Measurements from ENCODE around the gene GAB1. TPM values are rescaled to one million over a fixed set of nuclear protein-coding genes. Genes with fewer than 3 reads are reported as not detected.

Gene GAB1
- polyA plus RNA-seq, 3 donors from 2014 or later, result 1.9 to 2.9 TPM; not detected in 1

GRCh38 chr4:143311924-143312323, 24.8 kb upstream of the GAB1 start:
- H3K4me1 Mint-ChIP-seq, result no peaks in the 10 kb centered on the region
- no peak overlapping the region for H3K4me3 Mint-ChIP-seq
- no peaks in the 10 kb centered on the region for H3K36me3 Mint-ChIP-seq
- H3K27ac Mint-ChIP-seq, result no peak overlapping the region
- no peaks in the 10 kb centered on the region for H3K9me3 Mint-ChIP-seq
- DNase-seq, result no peak
- peaks cover 0 to 5% (median 0%) of the 10 kb centered on the region in 3 donors for H3K27me3 Mint-ChIP-seq (ENCODE audit: low read depth in 3 of 3)

- no peaks in the 10 kb centered on the region for H3K36me3 Mint-ChIP-seq
- no peak overlapping the region for H3K4me3 Mint-ChIP-seq
- H3K4me1 Mint-ChIP-seq, result no peaks in the 10 kb centered on the region
- no peaks in the 10 kb centered on the region for H3K9me3 Mint-ChIP-seq
- DNase-seq, result no peak
- no peak overlapping the region for H3K27ac Mint-ChIP-seq
- peaks cover 0 to 3% (median 3%) of the 10 kb centered on the region in 3 donors for H3K27me3 Mint-ChIP-seq (ENCODE audit: low read depth in 3 of 3)
Observed at GRCh38 chr4:143313521-143313920, 23.2 kb upstream of the GAB1 start.

- Mint-ChIP-seq H3K4me3 (no peak overlapping the region), H3K36me3 (no peaks in the 10 kb centered on the region), H3K9me3 (no peaks in the 10 kb centered on the region), H3K27me3 (ENCODE audit: low read depth in 3 of 3) (peaks cover 0 to 3% (median 3%) of the 10 kb centered on the region in 3 donors), H3K4me1 (no peaks in the 10 kb centered on the region), H3K27ac (no peak overlapping the region)
- DNase-seq, result no peak
Observed at GRCh38 chr4:143313996-143314395, 22.7 kb upstream of the GAB1 start.

GRCh38 chr4:143320113-143320512, 16.6 kb upstream of the GAB1 start:
- Mint-ChIP-seq H3K4me1 (no peaks in the 10 kb centered on the region), H3K9me3 (peaks cover 0 to 2% (median 0%) of the 10 kb centered on the region in 6 donors), H3K27ac (no peak overlapping the region), H3K4me3 (no peak overlapping the region), H3K36me3 (no peaks in the 10 kb centered on the region), H3K27me3 (ENCODE audit: low read depth in 3 of 3) (peaks cover 0 to 7% (median 2%) of the 10 kb centered on the region in 3 donors)
- DNase-seq, result no peak

- Mint-ChIP-seq H3K36me3 (peaks cover 0 to 4% (median 0%) of the 10 kb centered on the region in 3 donors), H3K27me3 (ENCODE audit: low read depth in 3 of 3) (peaks cover 2 to 6% (median 4%) of the 10 kb centered on the region in 3 donors), H3K9me3 (peaks cover 0 to 4% (median 0%) of the 10 kb centered on the region in 6 donors), H3K27ac (no peak overlapping the region), H3K4me1 (no peaks in the 10 kb centered on the region), H3K4me3 (no peak overlapping the region)
- no peak for DNase-seq
Observed at GRCh38 chr4:143326735-143327134, 9.9 kb upstream of the GAB1 start.

GRCh38 chr4:143329985-143330384, 6.7 kb upstream of the GAB1 start:
- H3K4me3 Mint-ChIP-seq, result no peak overlapping the region

GRCh38 chr4:143335979-143336780, 496 bp upstream of the GAB1 start:
- Mint-ChIP-seq H3K27ac (peak overlapping the region in 4 of 6 donors; percentile 53 to 81 (median 66)), H3K27me3 (ENCODE audit: low read depth in 3 of 3) (peaks cover 0 to 15% (median 12%) of the 10 kb centered on the region in 3 donors), H3K36me3 (no peaks in the 10 kb centered on the region), H3K9me3 (no peaks in the 10 kb centered on the region), H3K4me3 (peak overlapping the region; percentile 83 to 98 (median 91)), H3K4me1 (peaks cover 10 to 24% of the 10 kb centered on the region in 2 donors)
- peak; percentile 39 to 57 (median 53) for DNase-seq

More at GRCh38 chr4:143329985-143330384, 6.7 kb upstream of the GAB1 start:
- peaks cover 0 to 4% (median 0%) of the 10 kb centered on the region in 3 donors for H3K36me3 Mint-ChIP-seq
- peaks cover 0 to 1% (median 0%) of the 10 kb centered on the region in 6 donors for H3K9me3 Mint-ChIP-seq
- no peak overlapping the region for H3K27ac Mint-ChIP-seq
- H3K27me3 Mint-ChIP-seq (ENCODE audit: low read depth in 3 of 3), result peaks cover 3 to 10% (median 4%) of the 10 kb centered on the region in 3 donors
- H3K4me1 Mint-ChIP-seq, result no peaks in the 10 kb centered on the region
- no peak for DNase-seq

- no peaks in the 10 kb centered on the region for H3K9me3 Mint-ChIP-seq
- H3K27me3 Mint-ChIP-seq (ENCODE audit: low read depth in 3 of 3), result peaks cover 0 to 13% (median 12%) of the 10 kb centered on the region in 3 donors
- H3K27ac Mint-ChIP-seq, result peak overlapping the region in 5 of 6 donors; percentile 39 to 80 (median 65)
- H3K36me3 Mint-ChIP-seq, result no peaks in the 10 kb centered on the region
- H3K4me1 Mint-ChIP-seq, result peaks cover 10 to 30% of the 10 kb centered on the region in 2 donors
- DNase-seq, result peak; percentile 15 to 17 (median 17)
- H3K4me3 Mint-ChIP-seq, result peak overlapping the region; percentile 83 to 98 (median 91)
Observed at GRCh38 chr4:143337600-143338287, 1.1 kb downstream of the GAB1 start.

- peak overlapping the region; percentile 83 to 98 (median 91) for H3K4me3 Mint-ChIP-seq
- no peaks in the 10 kb centered on the region for H3K36me3 Mint-ChIP-seq
- peaks cover 0 to 15% (median 12%) of the 10 kb centered on the region in 3 donors for H3K27me3 Mint-ChIP-seq (ENCODE audit: low read depth in 3 of 3)
- no peaks in the 10 kb centered on the region for H3K9me3 Mint-ChIP-seq
- H3K27ac Mint-ChIP-seq, result peak overlapping the region in 1 of 6 donors; percentile 25
- no peak for DNase-seq
- peaks cover 10 to 30% of the 10 kb centered on the region in 2 donors for H3K4me1 Mint-ChIP-seq
Observed at GRCh38 chr4:143338313-143338712, 1.6 kb downstream of the GAB1 start.

GRCh38 chr4:143339497-143339896, 2.8 kb downstream of the GAB1 start:
- Mint-ChIP-seq H3K4me3 (peak overlapping the region in 2 of 5 donors; percentile 23 to 59), H3K27me3 (ENCODE audit: low read depth in 3 of 3) (peaks cover 0 to 15% (median 12%) of the 10 kb centered on the region in 3 donors), H3K9me3 (no peaks in the 10 kb centered on the region), H3K27ac (no peak overlapping the region), H3K36me3 (no peaks in the 10 kb centered on the region), H3K4me1 (peaks cover 10 to 30% of the 10 kb centered on the region in 2 donors)
- DNase-seq, result no peak

- H3K36me3 Mint-ChIP-seq, result no peaks in the 10 kb centered on the region
- H3K27me3 Mint-ChIP-seq (ENCODE audit: low read depth in 3 of 3), result peaks cover 0 to 10% (median 5%) of the 10 kb centered on the region in 3 donors
- no peak overlapping the region for H3K27ac Mint-ChIP-seq
- peaks cover 5 to 30% of the 10 kb centered on the region in 2 donors for H3K4me1 Mint-ChIP-seq
- DNase-seq, result no peak
- no peaks in the 10 kb centered on the region for H3K9me3 Mint-ChIP-seq
- H3K4me3 Mint-ChIP-seq, result no peak overlapping the region
Observed at GRCh38 chr4:143341186-143341755, 4.6 kb downstream of the GAB1 start.

- Mint-ChIP-seq H3K27me3 (ENCODE audit: low read depth in 3 of 3) (peaks cover 0 to 5% (median 3%) of the 10 kb centered on the region in 3 donors), H3K9me3 (no peaks in the 10 kb centered on the region), H3K36me3 (no peaks in the 10 kb centered on the region), H3K4me3 (no peak overlapping the region), H3K4me1 (peaks cover 0 to 19% of the 10 kb centered on the region in 2 donors), H3K27ac (peak overlapping the region in 1 of 6 donors; percentile 36)
- DNase-seq, result no peak
Observed at GRCh38 chr4:143343276-143343831, 6.7 kb downstream of the GAB1 start.

GRCh38 chr4:143344041-143344440, 7.4 kb downstream of the GAB1 start:
- peaks cover 0 to 2% (median 0%) of the 10 kb centered on the region in 3 donors for H3K27me3 Mint-ChIP-seq (ENCODE audit: low read depth in 3 of 3)
- H3K27ac Mint-ChIP-seq, result no peak overlapping the region
- peaks cover 0 to 12% of the 10 kb centered on the region in 2 donors for H3K4me1 Mint-ChIP-seq
- DNase-seq, result no peak
- H3K36me3 Mint-ChIP-seq, result no peaks in the 10 kb centered on the region
- no peaks in the 10 kb centered on the region for H3K9me3 Mint-ChIP-seq
- H3K4me3 Mint-ChIP-seq, result no peak overlapping the region

All from immature natural killer cell (primary cell).